ENCODE data around the gene GCH1.

The GCH1 gene

DNA sequence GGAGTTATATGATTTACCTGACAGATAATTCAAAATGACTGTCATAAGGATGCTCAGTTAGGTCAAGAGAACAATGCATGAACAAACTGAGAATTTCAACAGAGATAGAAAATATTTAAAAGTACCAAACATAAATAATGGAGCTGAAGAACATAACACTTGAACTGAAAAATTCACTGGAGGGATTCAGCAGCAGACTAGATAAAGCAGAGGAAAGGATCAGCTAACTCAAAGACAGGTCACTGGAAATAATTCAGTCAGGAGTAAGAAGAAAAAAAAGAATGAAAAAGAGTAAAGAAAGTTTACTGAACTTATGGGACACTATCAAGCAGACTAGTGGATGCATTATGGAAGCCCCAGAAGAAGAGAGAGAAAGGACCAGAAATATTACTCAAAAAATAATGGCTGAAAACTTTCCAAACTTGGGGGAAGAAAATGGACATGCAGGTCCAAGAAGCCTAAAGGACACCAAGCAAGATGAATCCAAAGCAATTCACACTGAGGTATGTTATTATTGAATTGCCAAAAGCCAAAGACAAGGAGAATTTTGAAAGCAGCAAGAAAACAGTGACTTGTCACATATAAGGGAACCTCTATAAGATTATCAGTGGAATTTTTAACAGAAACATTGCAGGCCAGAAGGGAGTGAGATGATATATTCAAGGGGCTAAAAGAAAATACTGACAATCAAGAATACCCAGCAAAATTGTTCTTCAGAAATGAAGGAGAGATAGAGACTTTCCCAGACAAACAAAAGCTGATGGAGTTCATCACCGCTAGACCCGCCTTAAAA is 78.7 kb downstream of the GCH1 start:
- TF ChIP-seq, protein P1, sequence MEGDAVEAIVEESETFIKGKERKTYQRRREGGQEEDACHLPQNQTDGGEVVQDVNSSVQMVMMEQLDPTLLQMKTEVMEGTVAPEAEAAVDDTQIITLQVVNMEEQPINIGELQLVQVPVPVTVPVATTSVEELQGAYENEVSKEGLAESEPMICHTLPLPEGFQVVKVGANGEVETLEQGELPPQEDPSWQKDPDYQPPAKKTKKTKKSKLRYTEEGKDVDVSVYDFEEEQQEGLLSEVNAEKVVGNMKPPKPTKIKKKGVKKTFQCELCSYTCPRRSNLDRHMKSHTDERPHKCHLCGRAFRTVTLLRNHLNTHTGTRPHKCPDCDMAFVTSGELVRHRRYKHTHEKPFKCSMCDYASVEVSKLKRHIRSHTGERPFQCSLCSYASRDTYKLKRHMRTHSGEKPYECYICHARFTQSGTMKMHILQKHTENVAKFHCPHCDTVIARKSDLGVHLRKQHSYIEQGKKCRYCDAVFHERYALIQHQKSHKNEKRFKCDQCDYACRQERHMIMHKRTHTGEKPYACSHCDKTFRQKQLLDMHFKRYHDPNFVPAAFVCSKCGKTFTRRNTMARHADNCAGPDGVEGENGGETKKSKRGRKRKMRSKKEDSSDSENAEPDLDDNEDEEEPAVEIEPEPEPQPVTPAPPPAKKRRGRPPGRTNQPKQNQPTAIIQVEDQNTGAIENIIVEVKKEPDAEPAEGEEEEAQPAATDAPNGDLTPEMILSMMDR (IDR thresholded peaks at IDR 0.05), result no peak

DNA sequence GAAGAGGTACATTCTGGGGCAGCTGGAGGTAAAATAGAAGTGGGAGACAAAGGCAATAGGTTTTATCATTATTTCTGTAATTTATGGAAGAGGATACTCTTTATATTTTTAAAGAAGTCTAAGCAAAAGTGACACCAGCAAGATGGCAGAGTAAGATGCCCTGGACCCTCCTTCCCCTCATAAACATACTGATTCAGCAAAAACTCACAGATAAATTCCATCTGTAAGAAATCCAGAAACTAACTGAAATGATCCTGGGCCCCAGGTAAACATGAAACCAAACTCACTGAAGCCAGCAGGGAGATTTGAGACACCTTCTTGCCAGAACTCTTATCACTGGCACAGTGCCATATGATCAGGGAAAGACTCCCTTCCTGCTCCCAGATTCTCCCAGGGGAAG is 79.9 kb downstream of the GCH1 start:
- H3K36me3 ChIP-seq (ENCODE audit: control insufficient read depth, insufficient read depth, low read length), result no peaks in the 10 kb centered on the region
- no peak overlapping the region for H3K9ac ChIP-seq
- no peaks in the 10 kb centered on the region for H3K4me1 ChIP-seq
- H3K9me3 ChIP-seq (ENCODE audit: control insufficient read depth, low read length), result peaks cover 4% of the 10 kb centered on the region
- no peaks in the 10 kb centered on the region for H3K27me3 ChIP-seq (ENCODE audit: control insufficient read depth, insufficient read depth, low read length)
- no peaks in the 10 kb centered on the region for H3K79me2 ChIP-seq
- H3K4me3 ChIP-seq (ENCODE audit: low read depth, low read length), result no peak overlapping the region
- no peak overlapping the region for H3K4me2 ChIP-seq (ENCODE audit: low read length)
- TF ChIP-seq, protein P1 (IDR thresholded peaks at IDR 0.05), result no peak
- no peak overlapping the region for H2AFZ ChIP-seq
- no peak overlapping the region for H3K27ac ChIP-seq

More for the DNA sequence above, 78.7 kb downstream of the GCH1 start:
- H3K36me3 ChIP-seq (ENCODE audit: control insufficient read depth, insufficient read depth, low read length), result no peaks in the 10 kb centered on the region
- H3K27ac ChIP-seq, result no peak overlapping the region
- H3K79me2 ChIP-seq, result no peaks in the 10 kb centered on the region
- H3K9ac ChIP-seq, result no peak overlapping the region
- no peak overlapping the region for H2AFZ ChIP-seq
- H3K9me3 ChIP-seq (ENCODE audit: control insufficient read depth, low read length), result peaks cover 4% of the 10 kb centered on the region
- H3K27me3 ChIP-seq (ENCODE audit: control insufficient read depth, insufficient read depth, low read length), result no peaks in the 10 kb centered on the region
- H3K4me3 ChIP-seq (ENCODE audit: low read depth, low read length), result no peak overlapping the region
- H3K4me2 ChIP-seq (ENCODE audit: low read length), result no peak overlapping the region
- no peaks in the 10 kb centered on the region for H3K4me1 ChIP-seq

DNA sequence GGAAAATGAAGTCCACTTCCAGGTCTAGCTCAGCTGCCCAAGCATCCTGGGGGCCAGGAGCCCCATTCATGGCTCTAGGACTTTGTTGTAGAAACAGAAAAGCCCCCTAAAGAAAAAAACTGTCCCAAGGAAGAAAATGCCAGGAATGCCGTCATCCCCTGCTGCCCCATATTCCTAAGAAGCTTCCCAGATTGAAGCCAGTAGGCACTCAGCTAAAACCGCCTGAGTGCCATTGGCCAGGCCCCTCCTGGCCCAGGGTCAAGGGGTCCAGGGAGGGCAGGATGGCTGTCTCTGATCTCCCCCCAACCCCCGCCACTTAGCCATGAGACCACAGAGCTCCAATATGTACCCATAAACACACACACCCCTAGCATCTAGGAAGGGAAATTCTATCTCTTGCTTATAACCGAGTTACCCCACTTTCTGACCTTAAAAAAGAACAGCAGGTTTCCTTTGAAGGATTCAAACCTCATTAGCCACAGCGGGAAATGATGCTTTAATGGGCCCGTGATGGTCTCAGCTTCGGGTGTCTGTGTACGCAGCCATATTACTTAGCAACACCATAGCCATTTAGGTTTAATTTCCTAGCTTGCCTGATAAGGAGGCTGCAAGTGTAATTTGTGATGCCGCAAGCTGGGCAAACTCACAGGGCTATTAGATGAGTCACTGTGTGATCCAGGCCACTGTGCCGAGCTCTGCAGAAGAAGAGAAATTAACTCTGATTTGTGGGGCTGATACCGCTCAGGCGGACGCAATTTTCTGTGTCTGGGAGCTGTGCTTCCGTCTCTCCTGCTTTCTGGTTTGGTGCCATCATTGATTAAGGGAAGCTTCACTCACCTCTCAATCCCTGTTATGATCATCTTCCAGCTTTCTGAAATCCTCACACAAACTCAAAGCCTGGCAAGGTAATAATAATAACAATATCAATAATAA is 84.2 kb downstream of the GCH1 start:
- TF ChIP-seq, protein P1 (IDR thresholded peaks at IDR 0.05), result no peak
- H3K27ac ChIP-seq, result no peak overlapping the region
- H3K27me3 ChIP-seq (ENCODE audit: control insufficient read depth, insufficient read depth, low read length), result no peaks in the 10 kb centered on the region
- H3K4me2 ChIP-seq (ENCODE audit: low read length), result no peak overlapping the region
- H3K4me1 ChIP-seq, result no peaks in the 10 kb centered on the region
- H3K79me2 ChIP-seq, result no peaks in the 10 kb centered on the region
- no peak overlapping the region for H3K4me3 ChIP-seq (ENCODE audit: low read depth, low read length)
- H2AFZ ChIP-seq, result no peak overlapping the region
- H3K9me3 ChIP-seq (ENCODE audit: control insufficient read depth, low read length), result no peaks in the 10 kb centered on the region
- H3K36me3 ChIP-seq (ENCODE audit: control insufficient read depth, insufficient read depth, low read length), result no peaks in the 10 kb centered on the region
- H3K9ac ChIP-seq, result no peak overlapping the region

DNA sequence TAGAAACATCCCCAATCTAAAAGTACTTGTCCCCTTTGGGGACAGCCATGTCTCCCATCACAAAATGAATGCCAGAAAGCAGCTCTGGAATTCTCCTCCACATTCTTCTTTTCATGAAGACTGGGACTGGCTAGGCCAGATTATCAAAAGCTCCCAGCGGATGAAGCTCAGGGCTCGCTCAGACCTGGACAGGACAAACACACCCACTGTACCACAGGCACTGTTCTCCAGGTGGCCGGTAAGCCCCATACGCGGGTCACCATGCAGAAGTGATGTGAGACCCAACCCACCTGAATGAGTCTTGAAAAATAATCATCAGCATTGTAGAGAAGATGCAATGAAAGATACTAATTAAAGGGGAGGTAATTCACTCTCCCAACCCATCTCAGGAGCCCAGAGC is 85.1 kb downstream of the GCH1 start:
- Histone ChIP-seq H2AFZ (no peak overlapping the region), H3K36me3 (ENCODE audit: control insufficient read depth, insufficient read depth, low read length) (no peaks in the 10 kb centered on the region), H3K27me3 (ENCODE audit: control insufficient read depth, insufficient read depth, low read length) (no peaks in the 10 kb centered on the region), H3K9me3 (ENCODE audit: control insufficient read depth, low read length) (no peaks in the 10 kb centered on the region), H3K79me2 (no peaks in the 10 kb centered on the region), H3K4me3 (ENCODE audit: low read depth, low read length) (no peak overlapping the region), H3K27ac (no peak overlapping the region), H3K4me1 (no peaks in the 10 kb centered on the region), H3K9ac (no peak overlapping the region), H3K4me2 (ENCODE audit: low read length) (no peak overlapping the region)
- TF ChIP-seq, protein P1 (IDR thresholded peaks at IDR 0.05), result no peak
